ENCODE results near the gene CAPN1. TPM values are rescaled to one million over a fixed set of nuclear protein-coding genes. Genes with fewer than 3 reads are reported as not detected.

The CAPN1 gene
- total and polyA plus RNA-seq, 8 donors, result 79.5 to 325 (median 134) TPM

- H3K4me3 ChIP-seq, result no peak overlapping the region
- no peaks in the 10 kb centered on the region for H3K36me3 ChIP-seq
- 83 to 94% (median 91%) methylated on average over 7 to 9 of the region's 9 CpGs for WGBS, 5 donors
- no peaks in the 10 kb centered on the region for H3K9me3 ChIP-seq
- H3K27ac ChIP-seq, result no peak overlapping the region
- H3K27me3 ChIP-seq, result no peaks in the 10 kb centered on the region
- DNase-seq, result no peak
- no peak for TF ChIP-seq EP300 (IDR thresholded peaks at IDR 0.05)
- no peak for TF ChIP-seq CTCF (IDR thresholded peaks at IDR 0.05)
- TF ChIP-seq POLR2A (IDR thresholded peaks at IDR 0.05), result no peak
- no peak for TF ChIP-seq POLR2AphosphoS5 (IDR thresholded peaks at IDR 0.05)
- intact Hi-C loops (cut with DNase I; ENCODE audit: low total_unique reads), result no loop called here
- H3K4me1 ChIP-seq, result peaks cover 2 to 21% (median 4%) of the 10 kb centered on the region in 4 donors
These were observed 36.7 kb downstream of the CAPN1 start for GRCh38 chr11:65218446-65218845.

- DNase-seq, result no peak
- TF ChIP-seq CTCF (IDR thresholded peaks at IDR 0.05) (no peak), POLR2A (IDR thresholded peaks at IDR 0.05) (no peak), POLR2AphosphoS5 (IDR thresholded peaks at IDR 0.05) (no peak), EP300 (IDR thresholded peaks at IDR 0.05) (no peak)
- 60 to 79% (median 76%) methylated on average over 3 of the region's 3 CpGs for WGBS, 5 donors
- H3K4me1 ChIP-seq, result peaks cover 2 to 19% (median 5%) of the 10 kb centered on the region in 4 donors
- H3K4me3 ChIP-seq, result no peak overlapping the region
- H3K27ac ChIP-seq, result no peak overlapping the region
- H3K9me3 ChIP-seq, result no peaks in the 10 kb centered on the region
- no peaks in the 10 kb centered on the region for H3K27me3 ChIP-seq
- intact Hi-C loops (cut with DNase I; ENCODE audit: low total_unique reads), result no loop called here
- H3K36me3 ChIP-seq, result no peaks in the 10 kb centered on the region
These were observed 38.1 kb downstream of the CAPN1 start for GRCh38 chr11:65219930-65220213.

- H3K4me3 ChIP-seq, result no peak overlapping the region
- no peaks in the 10 kb centered on the region for H3K27me3 ChIP-seq
- intact Hi-C loops (cut with DNase I; ENCODE audit: low total_unique reads), result no loop called here
- DNase-seq, result no peak
- no peaks in the 10 kb centered on the region for H3K9me3 ChIP-seq
- no peak overlapping the region for H3K27ac ChIP-seq
- H3K4me1 ChIP-seq, result peaks cover 13 to 30% (median 17%) of the 10 kb centered on the region in 4 donors
- TF ChIP-seq POLR2A (IDR thresholded peaks at IDR 0.05) (no peak), EP300 (IDR thresholded peaks at IDR 0.05) (no peak), CTCF (IDR thresholded peaks at IDR 0.05) (no peak), POLR2AphosphoS5 (IDR thresholded peaks at IDR 0.05) (no peak)
- H3K36me3 ChIP-seq, result no peaks in the 10 kb centered on the region
- 89 to 95% (median 94%) methylated on average over 10 of the region's 10 CpGs for WGBS, 5 donors
These were observed 39.3 kb downstream of the CAPN1 start for GRCh38 chr11:65221026-65221425.

- H3K4me1 ChIP-seq, result peaks cover 16 to 32% (median 19%) of the 10 kb centered on the region in 4 donors
- H3K9me3 ChIP-seq, result no peaks in the 10 kb centered on the region
- no peak overlapping the region for H3K27ac ChIP-seq
- TF ChIP-seq POLR2A (IDR thresholded peaks at IDR 0.05) (no peak), EP300 (IDR thresholded peaks at IDR 0.05) (no peak), CTCF (IDR thresholded peaks at IDR 0.05) (no peak), POLR2AphosphoS5 (IDR thresholded peaks at IDR 0.05) (no peak)
- WGBS, 5 donors, result 71 to 84% (median 81%) methylated on average over 8 of the region's 8 CpGs
- no peak overlapping the region for H3K4me3 ChIP-seq
- intact Hi-C loops (cut with DNase I; ENCODE audit: low total_unique reads), result no loop called here
- no peak for DNase-seq
- no peaks in the 10 kb centered on the region for H3K36me3 ChIP-seq
- H3K27me3 ChIP-seq, result no peaks in the 10 kb centered on the region
These were observed 41.3 kb downstream of the CAPN1 start for GRCh38 chr11:65223011-65223410.
